Testis (tissue), 2 donors: ENCODE results near the gene FEM1A.
"Not testable (repeated sequence)": the region's sequence is repeated elsewhere in the genome, so short reads cannot be mapped to it uniquely, and the experiment has no call there.

Experiments used
- POLR2A ChIP-seq: fragments of 450-650 bp; IDR thresholded peaks from one replicate; pipeline ENCODE4 v1.6.1; 2017; ENCODE audit warnings: antibody characterized with exemption, mild to moderate bottlenecking, moderate library complexity
- TF ChIP-seq, protein P1 (sequence below), 3 experiments: fragments of 450-650 bp in 2 of 3; fragments of 200-600 bp in 1 of 3; sonication (generic) in 1 of 3; IDR thresholded peaks; one replicate each; pipeline ENCODE4 v1.5.1; 2016 to 2019; ENCODE audit warnings: antibody characterized with exemption in 3 of 3, mild to moderate bottlenecking in 2 of 3, moderate library complexity in 1 of 3

- TF ChIP-seq, protein P1, sequence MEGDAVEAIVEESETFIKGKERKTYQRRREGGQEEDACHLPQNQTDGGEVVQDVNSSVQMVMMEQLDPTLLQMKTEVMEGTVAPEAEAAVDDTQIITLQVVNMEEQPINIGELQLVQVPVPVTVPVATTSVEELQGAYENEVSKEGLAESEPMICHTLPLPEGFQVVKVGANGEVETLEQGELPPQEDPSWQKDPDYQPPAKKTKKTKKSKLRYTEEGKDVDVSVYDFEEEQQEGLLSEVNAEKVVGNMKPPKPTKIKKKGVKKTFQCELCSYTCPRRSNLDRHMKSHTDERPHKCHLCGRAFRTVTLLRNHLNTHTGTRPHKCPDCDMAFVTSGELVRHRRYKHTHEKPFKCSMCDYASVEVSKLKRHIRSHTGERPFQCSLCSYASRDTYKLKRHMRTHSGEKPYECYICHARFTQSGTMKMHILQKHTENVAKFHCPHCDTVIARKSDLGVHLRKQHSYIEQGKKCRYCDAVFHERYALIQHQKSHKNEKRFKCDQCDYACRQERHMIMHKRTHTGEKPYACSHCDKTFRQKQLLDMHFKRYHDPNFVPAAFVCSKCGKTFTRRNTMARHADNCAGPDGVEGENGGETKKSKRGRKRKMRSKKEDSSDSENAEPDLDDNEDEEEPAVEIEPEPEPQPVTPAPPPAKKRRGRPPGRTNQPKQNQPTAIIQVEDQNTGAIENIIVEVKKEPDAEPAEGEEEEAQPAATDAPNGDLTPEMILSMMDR (IDR thresholded peaks at IDR 0.05) = not testable (repeated sequence)
- not testable (repeated sequence) for TF ChIP-seq POLR2A
These were observed 40.4 kb downstream of the FEM1A start for GRCh38 chr19:4831979-4832340.
